GM10847 (cell line): ENCODE data around the gene SRPX2.

ENCODE experiments used
- POLR2A ChIP-seq: IDR thresholded peaks from 2 replicates; pipeline ENCODE4 v1.6.1; 2011; ENCODE audit not compliant: insufficient read length; ENCODE audit errors: extremely low read depth

The SRPX2 gene, protein sequence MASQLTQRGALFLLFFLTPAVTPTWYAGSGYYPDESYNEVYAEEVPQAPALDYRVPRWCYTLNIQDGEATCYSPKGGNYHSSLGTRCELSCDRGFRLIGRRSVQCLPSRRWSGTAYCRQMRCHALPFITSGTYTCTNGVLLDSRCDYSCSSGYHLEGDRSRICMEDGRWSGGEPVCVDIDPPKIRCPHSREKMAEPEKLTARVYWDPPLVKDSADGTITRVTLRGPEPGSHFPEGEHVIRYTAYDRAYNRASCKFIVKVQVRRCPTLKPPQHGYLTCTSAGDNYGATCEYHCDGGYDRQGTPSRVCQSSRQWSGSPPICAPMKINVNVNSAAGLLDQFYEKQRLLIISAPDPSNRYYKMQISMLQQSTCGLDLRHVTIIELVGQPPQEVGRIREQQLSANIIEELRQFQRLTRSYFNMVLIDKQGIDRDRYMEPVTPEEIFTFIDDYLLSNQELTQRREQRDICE

DNA sequence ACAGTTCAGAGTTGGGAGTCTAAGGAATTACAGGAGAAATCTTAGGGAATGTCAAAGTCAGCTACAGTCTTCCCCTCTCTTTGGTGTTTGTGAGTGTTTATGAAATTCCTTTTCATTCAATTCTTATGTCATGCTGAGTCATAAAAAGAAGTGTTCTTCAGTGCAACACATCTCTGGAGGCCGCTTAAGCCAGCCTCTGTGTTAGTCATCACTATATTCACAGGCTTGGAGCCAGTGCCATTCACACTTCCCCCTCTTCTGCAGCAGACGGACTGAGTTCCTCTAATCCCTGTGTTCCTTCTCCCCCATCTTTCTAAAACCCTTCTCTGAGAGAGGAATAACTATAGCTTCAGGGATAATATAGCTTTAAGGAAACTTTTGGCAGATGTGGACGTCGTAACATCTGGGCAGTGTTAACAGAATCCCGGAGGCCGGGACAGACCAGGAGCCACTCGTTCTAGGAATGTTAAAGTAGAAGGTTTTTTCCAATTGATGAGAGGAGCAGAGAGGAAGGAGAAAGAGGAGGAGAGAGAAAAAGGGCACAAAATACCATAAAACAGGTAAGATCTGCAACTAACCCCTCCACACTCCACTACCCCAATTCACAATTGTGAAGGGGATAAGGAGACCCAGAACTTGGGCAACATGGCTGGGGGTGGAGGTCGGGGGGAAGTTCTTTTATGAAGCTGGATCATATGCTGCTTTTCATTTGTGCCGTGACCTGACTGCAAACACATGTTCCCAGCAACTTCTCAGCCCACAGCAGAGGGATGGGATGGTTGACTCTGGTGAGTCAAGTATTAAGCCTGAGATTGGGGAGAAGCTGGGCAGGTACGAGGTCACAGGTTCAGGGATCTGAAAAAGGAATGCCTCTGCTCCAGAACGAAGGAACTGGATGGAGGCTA, at the start of gene SRPX2:
SRPX2 (plus strand) TSS at position 244 of the 905 bp plus-strand sequence. CDS start 2,124 bp downstream, outside the sequence.
- TF ChIP-seq POLR2A = no peak

DNA sequence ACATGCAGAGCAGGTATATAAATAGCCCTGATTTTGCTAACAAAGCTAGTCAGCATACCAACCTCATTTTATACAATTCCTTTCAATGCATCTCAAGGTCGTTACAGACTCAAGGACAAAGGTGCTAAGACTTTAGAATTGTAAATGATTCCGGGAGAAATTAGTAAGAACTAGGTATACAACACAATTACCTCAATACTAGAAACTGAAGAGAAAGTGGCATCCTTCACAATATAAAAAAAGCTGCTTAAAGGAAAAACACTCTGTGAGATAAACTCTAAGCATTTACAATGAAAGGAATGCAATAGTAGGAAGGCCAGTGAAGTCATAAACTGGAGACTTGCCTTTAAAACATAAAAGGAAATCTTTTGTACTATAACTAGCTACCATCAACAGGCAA, 47.4 kb upstream of the SRPX2 start:
- TF ChIP-seq POLR2A = no peak

DNA sequence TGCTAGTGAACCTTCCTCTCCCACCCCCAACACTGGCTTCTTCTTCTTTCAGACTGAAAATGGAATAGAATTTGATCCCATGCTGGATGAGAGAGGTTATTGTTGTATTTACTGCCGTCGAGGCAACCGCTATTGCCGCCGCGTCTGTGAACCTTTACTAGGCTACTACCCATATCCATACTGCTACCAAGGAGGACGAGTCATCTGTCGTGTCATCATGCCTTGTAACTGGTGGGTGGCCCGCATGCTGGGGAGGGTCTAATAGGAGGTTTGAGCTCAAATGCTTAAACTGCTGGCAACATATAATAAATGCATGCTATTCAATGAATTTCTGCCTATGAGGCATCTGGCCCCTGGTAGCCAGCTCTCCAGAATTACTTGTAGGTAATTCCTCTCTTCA, 44.5 kb upstream of the SRPX2 start:
- TF ChIP-seq POLR2A = no peak

DNA sequence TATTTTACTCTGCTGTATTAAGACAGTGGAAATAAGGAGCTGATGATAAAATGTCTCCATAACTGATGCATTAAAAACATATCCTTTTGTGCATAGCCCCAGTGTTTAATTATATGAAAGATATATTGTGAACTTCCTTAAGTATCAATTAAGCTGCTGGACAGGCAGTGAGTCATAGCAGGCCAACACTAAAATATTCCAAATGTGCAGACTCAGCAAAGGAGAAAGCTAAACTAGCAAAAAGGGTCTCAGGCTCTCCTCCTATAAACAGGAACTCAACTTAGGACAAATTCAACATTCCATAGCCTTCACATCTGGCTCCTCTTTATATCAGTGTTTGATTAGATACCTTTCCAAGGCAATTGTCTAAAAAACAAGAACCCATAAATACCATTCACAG, 43.7 kb upstream of the SRPX2 start:
- TF ChIP-seq POLR2A = no peak

DNA sequence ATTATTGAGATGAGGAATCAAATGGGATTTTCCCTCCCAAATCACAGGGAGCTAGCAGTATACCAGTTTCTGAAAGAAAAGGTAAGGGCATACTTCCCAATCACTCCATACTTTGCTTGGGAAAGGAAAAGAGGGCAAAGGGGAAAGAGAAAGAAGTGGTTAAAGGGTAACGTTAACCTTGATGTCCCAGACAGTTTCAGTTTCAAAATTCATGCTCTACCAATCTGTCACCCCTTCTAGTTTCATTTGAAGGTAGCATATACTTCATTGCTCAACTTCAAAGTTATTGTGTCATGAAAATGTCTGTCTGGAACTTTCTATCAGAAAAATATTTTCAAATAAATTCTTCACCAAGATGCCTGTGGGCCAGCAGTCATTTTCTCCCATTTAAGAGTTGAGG, 43.2 kb upstream of the SRPX2 start:
- no peak for TF ChIP-seq POLR2A

DNA sequence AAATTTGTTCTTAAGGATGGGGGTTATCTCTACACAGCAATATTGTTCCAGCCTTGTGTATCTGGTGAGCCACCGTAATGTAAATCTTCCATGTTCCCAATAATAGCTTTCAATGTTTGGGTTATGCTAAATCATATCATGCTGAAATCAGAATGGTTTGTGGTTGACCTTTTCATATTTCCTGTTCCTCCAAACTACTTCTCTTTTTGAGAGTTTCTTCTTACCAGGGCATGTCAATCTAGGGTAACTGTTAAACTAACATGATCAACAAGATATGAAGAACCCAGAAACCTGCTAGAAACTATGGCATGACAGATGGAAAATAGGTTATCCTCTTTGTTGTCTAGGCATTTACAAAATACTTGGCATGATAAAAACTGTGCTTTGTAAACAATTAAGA, 37.2 kb upstream of the SRPX2 start:
- no peak for TF ChIP-seq POLR2A

DNA sequence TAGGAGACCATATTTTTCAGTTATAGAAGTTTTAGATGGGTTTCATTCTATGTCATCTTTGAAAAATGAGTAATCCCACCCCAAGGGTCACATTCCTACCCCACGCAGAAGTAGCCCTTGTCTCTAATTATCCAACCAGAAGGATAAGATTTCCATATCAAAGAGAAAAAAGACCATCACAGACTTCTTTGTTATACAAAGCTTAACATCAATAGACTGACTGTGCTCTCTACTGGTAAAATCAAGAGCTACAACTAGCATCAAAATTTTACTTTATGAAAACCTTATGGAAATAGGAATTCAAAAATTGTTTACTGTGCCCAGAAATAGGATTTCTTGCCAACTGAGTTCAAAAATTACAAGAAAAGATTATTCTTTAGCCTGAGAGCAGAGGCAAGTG, 34.4 kb upstream of the SRPX2 start:
- TF ChIP-seq POLR2A = no peak

DNA sequence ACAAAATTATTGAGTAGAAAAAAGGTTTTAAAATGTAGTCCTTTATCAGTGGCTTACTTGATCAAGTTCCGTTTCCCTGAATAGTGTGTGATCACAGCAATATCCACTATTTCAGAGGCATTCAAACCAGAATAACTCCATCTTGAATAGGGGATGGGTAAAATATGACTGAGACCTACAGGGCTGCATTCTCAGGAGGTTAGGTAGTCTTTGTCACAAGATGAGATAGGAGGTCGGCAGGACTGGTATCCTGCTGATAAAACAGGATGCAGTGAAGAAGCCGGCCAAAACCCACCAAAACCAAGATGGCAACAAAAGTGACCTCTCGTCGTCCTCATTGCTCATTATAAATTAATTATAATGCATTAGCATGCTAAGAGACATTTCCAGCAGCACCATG, 32.0 kb upstream of the SRPX2 start:
- TF ChIP-seq POLR2A = no peak

DNA sequence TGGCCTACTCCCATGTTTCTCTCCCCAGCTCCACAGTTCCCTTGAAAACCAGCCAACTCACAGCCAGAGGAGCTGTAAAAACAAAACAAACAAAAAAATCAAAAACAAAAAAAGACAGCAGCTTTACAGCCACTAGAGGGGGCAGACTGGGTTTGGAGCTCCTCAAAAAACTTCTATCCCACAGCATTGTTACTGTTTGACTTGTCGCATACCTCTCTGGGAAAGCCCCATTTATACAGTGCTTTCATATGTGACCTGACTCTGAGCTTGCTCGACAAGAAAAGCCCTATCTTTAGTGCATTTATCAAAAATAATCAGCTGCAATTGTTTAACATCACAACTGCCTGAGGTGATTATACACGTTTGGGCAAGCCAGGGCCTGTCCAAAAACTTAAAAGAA, 29.0 kb upstream of the SRPX2 start:
- TF ChIP-seq POLR2A = no peak

DNA sequence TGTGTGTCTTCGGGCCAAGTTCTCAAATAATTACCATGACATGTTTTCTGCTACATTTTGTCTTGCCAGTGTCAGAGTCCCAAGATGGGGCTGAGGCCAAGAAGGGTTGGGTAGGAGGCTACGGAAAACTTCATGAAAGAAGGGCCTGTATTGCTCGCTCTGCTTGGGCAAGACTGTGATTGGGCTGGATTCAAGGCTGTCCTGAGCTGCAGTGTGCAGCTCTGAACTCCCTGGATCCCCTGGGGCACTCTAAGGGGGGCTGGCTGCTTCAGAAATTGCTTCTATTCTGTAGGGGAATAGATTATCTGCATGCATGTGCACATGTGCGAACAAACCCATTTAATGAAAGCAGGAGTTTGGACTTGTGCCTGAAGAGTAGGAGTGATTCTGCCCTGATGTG, 21.0 kb upstream of the SRPX2 start:
- no peak for TF ChIP-seq POLR2A

DNA sequence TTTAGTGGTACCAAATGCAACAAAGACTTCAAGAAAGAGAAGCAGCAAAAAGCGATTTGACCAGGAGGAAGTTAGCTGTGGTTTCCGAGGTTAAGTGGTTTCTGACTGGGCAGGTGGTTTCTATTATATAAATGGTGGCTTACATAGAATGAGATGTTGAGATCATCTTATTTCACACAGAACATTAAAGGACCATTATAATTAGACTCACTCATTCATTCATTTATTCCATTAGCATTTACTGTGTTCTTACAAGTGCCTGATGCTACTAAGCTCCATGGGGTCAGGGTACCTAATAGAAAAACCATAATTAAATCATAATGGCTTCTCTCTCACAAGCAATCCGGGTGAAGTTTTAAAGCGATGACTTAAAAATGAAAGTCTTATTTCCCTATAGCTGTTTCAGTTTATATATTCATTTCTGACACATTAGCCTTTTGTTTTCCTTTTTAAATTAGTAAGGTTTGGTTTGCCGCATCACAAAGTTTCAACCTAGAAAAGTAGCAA, 18.0 kb upstream of the SRPX2 start:
- TF ChIP-seq POLR2A = no peak

DNA sequence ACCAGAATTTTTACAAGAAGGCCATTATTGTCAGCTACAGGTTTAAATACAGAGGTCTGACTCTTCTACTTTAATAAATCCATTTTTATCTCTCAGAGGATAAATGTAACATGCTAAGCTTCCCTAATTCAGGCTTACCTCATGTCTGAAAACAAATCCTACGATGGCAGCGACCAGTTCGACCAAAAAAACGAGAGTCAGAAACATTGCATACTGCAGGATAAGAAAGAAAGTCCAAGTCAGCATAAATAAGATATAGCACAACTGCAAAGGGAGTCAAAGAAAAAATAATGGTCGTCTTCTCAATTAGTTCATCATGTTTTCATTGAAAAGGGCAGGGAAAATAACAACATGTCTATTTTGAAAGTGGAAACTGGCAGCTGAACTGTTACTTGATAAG, 9.0 kb upstream of the SRPX2 start:
- no peak for TF ChIP-seq POLR2A

DNA sequence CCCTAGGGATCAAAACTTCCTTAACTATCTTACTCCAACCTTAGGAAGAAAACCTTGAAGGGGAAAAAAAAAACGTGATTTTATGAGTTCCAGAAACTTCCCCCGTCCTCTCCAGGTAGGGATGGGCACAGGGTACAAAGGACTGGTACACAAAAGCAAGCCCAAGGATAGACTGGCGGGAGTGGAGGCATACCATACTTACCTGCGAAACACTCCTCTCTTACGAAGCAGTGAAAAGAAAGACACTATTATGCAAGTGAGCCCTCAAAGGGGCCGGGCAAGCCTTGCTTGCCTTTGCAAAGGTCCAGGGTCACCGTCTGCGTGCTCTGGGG, 8.0 kb upstream of the SRPX2 start:
- TF ChIP-seq POLR2A = no peak

DNA sequence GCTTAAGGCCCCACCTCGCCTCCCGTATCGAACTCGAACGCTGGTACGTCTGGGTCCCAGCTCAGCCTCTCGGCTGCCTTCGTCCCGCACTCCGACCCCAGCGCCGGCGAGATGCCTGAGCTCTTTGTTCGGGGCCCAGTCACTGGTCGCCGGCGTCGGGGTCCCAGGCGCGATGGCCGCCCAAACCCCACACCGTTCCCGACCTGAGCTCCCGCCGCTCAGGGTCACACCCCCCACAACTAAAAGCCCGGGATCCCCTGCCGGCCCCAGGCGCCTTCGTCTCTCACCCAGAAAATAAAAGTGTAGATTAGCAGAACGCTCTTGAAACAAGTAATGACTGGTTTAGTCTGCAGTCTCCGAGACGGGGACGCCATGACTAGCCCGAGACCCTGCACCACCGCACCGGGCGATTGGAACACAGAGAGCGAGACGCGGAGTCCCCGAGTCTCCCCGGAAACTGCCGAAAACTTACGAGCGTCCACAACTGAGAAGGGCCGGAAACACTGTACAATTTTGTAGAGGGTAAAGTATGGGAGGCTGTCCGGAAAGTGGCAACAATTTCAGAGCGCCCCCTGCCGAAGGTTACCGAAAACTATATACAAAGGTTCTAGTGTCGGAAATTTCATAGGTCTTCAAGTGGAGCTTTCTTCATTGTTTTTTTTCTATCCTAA, 7.5 kb upstream of the SRPX2 start, which contains the start of gene TSPAN6:
TSPAN6 (minus strand) TSS at position 486 of the 671 bp plus-strand sequence; CDS start at position 374, 112 bp downstream.
- TF ChIP-seq POLR2A = no peak

DNA sequence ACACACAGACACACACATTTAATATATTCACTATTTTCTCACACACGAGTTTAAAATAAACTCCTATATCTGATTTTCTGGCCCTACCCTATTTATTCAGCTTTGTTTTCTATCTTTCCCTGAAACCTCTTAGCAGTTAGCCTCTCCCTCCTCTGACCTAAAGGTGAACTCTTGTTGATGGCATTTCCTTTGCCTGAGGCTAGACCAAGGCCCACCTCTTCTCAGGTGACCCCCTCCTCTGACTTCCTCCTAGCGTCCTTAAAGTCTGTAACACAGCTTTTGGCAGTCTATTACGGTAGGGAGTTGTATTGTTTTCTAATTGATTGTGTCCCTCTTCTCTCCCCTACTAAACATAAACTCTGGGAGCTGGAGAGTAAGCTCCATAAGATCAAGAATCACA, 1.7 kb upstream of the SRPX2 start:
- no peak for TF ChIP-seq POLR2A
